IPS-20b (cell line): Measurements from ENCODE around the gene POU2AF3.
"Not testable (repeated sequence)": the region's sequence is repeated elsewhere in the genome, so short reads cannot be mapped to it uniquely, and the experiment has no call there.

Source experiments
- H3K27ac ChIP-seq: one replicate; pipeline ENCODE4 v1.5.1; 2013; ENCODE audit warnings: low read length
- H3K27me3 ChIP-seq: 2 replicates; pipeline ENCODE4 v1.6.1; 2013; ENCODE audit warnings: mild to moderate bottlenecking, low read length, inconsistent platforms; ENCODE audit not compliant: insufficient read depth
- H3K36me3 ChIP-seq: 2 replicates; pipeline ENCODE4 v1.6.1; 2013; ENCODE audit warnings: low read depth, mild to moderate bottlenecking, inconsistent platforms, low read length, moderate library complexity; ENCODE audit not compliant: insufficient read depth
- H3K4me1 ChIP-seq: 2 replicates; pipeline ENCODE4 v1.6.1; 2013; ENCODE audit warnings: mild to moderate bottlenecking, control low read depth, inconsistent platforms, low read length, moderate library complexity; ENCODE audit not compliant: insufficient read depth
- H3K4me3 ChIP-seq: 2 replicates; pipeline ENCODE4 v1.5.1; 2013; ENCODE audit warnings: mild to moderate bottlenecking, low read length, inconsistent platforms
- H3K9ac ChIP-seq: 2 replicates; pipeline ENCODE4 v1.6.1; 2013; ENCODE audit warnings: low read depth, mild to moderate bottlenecking, inconsistent platforms, low read length, moderate library complexity
- H3K9me3 ChIP-seq: 2 replicates; pipeline ENCODE4 v1.6.1; 2013; ENCODE audit warnings: mild to moderate bottlenecking, low read depth, low read length, inconsistent platforms; ENCODE audit not compliant: insufficient read depth

POU2AF3 gene

DNA sequence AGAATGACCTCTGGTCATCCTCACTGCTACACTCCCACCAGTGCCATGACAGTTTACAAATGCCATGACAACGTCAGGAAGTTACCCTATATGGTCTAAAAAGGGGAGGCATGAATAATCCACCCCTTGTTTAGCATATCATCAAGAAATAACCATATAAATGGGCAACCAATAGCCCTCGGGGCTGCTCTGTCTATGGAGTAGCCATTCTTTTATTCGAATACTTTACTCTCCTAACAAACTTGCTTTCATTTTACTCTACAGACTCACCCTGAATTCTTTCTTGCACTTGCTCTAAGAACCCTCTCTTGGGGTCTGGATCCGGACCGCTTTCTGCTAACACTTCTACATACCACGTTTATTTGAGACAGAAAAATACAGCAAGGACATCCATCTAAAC lies 21.9 kb downstream of the POU2AF3 start:
- not testable (repeated sequence) for H3K4me3 ChIP-seq, H3K9me3 ChIP-seq, H3K36me3 ChIP-seq, H3K4me1 ChIP-seq, H3K9ac ChIP-seq, H3K27me3 ChIP-seq, H3K27ac ChIP-seq

DNA sequence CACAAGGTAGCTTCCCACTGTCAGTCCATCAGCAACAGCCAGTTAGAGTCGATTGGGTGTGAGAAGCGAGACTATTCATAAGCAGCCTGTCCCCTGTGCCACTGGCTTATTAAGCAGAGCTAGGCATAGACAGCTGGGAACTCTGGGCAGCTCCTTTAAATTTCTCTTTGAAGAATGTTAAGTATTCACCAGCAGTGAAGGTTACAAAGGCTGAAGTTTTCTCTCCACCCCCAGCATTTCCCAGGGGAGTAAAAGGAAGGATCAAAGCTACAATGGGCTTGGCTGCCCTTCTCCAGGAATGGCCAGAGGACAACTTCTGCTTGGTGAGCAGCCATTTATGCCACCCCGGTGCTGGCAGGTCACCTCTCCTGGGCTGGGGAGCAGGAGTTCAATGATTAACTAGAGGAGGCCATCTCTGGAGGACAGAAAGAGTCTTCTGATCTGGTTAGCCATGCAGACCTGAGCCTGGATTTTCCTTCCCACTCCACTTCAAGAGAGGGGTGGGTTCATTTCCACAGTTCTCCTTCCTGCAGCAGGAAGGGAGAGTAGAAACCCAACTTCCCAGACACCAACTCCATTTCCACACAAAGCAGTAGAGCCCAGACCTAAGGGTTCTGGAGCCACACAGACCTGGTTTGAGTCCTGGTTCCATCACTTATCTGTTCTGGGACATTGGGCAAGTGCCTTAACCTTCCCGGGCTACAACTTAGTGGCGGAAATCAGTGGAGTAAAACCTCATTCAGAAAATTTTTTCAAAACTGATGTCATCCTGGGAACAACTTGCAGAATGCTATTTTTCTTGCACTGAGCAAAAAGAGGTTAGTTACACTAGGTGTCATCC lies 22.6 kb downstream of the POU2AF3 start:
- H3K27me3 ChIP-seq: no peaks in the 10 kb centered on the region
- H3K4me3 ChIP-seq: no peak overlapping the region
- H3K9me3 ChIP-seq: no peaks in the 10 kb centered on the region
- no peaks in the 10 kb centered on the region for H3K36me3 ChIP-seq
- no peak overlapping the region for H3K9ac ChIP-seq
- no peak overlapping the region for H3K27ac ChIP-seq
- no peaks in the 10 kb centered on the region for H3K4me1 ChIP-seq

GRCh38 chr11:111322534-111322933 lies 24.2 kb downstream of the POU2AF3 start:
- no peaks in the 10 kb centered on the region for H3K4me1 ChIP-seq
- no peaks in the 10 kb centered on the region for H3K9me3 ChIP-seq
- no peak overlapping the region for H3K4me3 ChIP-seq
- H3K27me3 ChIP-seq: no peaks in the 10 kb centered on the region
- H3K36me3 ChIP-seq: no peaks in the 10 kb centered on the region
- no peak overlapping the region for H3K27ac ChIP-seq
- no peak overlapping the region for H3K9ac ChIP-seq

DNA sequence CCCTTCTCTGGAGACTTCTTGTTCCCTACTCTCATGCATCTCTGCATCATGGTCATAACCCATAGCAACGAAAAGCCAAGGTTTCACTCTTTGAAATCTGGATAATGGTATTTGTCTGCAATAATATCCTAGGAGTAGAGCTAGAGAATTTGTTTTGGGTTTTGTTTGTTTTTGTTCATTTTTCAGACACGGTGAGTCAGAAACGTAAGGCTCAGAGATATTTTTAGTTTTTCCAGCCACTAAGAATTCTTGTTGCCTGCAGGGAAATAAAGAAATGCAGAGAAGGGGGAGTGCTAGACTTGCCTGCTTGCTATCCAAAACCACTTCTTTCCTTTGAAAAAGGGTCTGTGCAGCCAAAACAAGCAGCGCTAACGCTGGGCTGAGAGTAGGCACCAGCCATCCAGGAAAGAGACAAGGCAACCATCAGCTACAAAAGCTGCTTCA lies 26.0 kb downstream of the POU2AF3 start:
- no peaks in the 10 kb centered on the region for H3K9me3 ChIP-seq
- no peak overlapping the region for H3K27ac ChIP-seq
- no peaks in the 10 kb centered on the region for H3K27me3 ChIP-seq
- no peak overlapping the region for H3K9ac ChIP-seq
- H3K36me3 ChIP-seq: no peaks in the 10 kb centered on the region
- H3K4me3 ChIP-seq: no peak overlapping the region
- no peaks in the 10 kb centered on the region for H3K4me1 ChIP-seq

- Histone ChIP-seq H3K4me3 (no peak overlapping the region), H3K36me3 (no peaks in the 10 kb centered on the region), H3K9me3 (no peaks in the 10 kb centered on the region), H3K4me1 (no peaks in the 10 kb centered on the region), H3K9ac (no peak overlapping the region), H3K27me3 (no peaks in the 10 kb centered on the region), H3K27ac (no peak overlapping the region)
Measured at GRCh38 chr11:111325259-111325658, 26.9 kb downstream of the POU2AF3 start.

- H3K9me3 ChIP-seq: no peaks in the 10 kb centered on the region
- H3K27ac ChIP-seq: no peak overlapping the region
- H3K4me3 ChIP-seq: no peak overlapping the region
- H3K27me3 ChIP-seq: no peaks in the 10 kb centered on the region
- H3K36me3 ChIP-seq: no peaks in the 10 kb centered on the region
- no peak overlapping the region for H3K9ac ChIP-seq
- no peaks in the 10 kb centered on the region for H3K4me1 ChIP-seq
Measured at GRCh38 chr11:111326824-111327223, 28.5 kb downstream of the POU2AF3 start.

GRCh38 chr11:111327908-111328624 lies 29.7 kb downstream of the POU2AF3 start:
- no peak overlapping the region for H3K9ac ChIP-seq
- H3K4me1 ChIP-seq: no peaks in the 10 kb centered on the region
- no peaks in the 10 kb centered on the region for H3K36me3 ChIP-seq
- H3K27me3 ChIP-seq: no peaks in the 10 kb centered on the region
- no peaks in the 10 kb centered on the region for H3K9me3 ChIP-seq
- no peak overlapping the region for H3K4me3 ChIP-seq
- H3K27ac ChIP-seq: no peak overlapping the region

DNA sequence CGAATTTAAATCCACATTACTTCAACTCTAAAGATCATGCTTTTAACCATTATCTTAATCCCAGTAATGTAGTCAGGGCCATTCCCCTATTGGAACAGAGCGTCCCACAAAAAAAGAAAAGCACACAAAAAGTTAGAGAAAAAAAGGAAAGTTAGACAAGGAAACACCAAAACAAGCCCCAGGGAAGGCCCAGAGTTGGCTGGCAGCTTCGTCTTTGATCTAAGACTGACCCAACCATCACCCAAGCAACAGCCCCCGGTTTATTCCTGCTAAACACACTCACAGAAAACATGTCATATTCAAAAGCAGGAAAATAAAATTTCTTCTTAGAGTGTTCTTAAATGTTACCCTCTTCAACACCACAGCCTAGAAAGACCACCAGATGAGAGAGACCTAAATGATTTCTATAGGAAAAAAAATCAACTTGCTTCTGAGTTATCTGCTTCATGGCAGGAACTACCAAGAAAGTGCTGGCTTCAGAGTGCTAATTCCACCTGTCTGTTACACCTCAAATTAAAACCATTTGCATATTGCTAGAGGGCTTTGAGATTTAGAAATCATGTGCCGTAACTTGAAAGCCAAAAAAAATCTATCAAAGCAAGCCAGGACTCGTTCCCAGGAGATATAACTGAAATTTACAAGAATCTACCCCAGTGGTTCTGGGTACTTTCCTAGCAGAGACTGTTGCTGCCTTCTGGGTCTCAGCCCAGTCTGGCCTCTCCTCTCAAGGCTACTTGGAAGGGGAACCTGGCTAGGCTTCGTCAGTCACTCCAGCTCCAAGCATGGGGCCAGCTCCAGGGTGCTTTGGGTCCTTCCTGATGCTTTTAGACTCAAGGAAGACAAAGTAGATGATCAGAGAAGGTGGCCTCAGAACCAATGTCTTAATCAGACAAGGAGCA lies 31.2 kb downstream of the POU2AF3 start:
- Histone ChIP-seq H3K9ac (no peak overlapping the region), H3K36me3 (no peaks in the 10 kb centered on the region), H3K4me1 (no peaks in the 10 kb centered on the region), H3K27ac (no peak overlapping the region), H3K27me3 (no peaks in the 10 kb centered on the region), H3K4me3 (no peak overlapping the region), H3K9me3 (no peaks in the 10 kb centered on the region)

GRCh38 chr11:111330234-111330893 lies 32.0 kb downstream of the POU2AF3 start:
- Histone ChIP-seq H3K9ac (no peak overlapping the region), H3K4me1 (no peaks in the 10 kb centered on the region), H3K4me3 (no peak overlapping the region), H3K27ac (no peak overlapping the region), H3K27me3 (no peaks in the 10 kb centered on the region), H3K36me3 (no peaks in the 10 kb centered on the region), H3K9me3 (no peaks in the 10 kb centered on the region)

DNA sequence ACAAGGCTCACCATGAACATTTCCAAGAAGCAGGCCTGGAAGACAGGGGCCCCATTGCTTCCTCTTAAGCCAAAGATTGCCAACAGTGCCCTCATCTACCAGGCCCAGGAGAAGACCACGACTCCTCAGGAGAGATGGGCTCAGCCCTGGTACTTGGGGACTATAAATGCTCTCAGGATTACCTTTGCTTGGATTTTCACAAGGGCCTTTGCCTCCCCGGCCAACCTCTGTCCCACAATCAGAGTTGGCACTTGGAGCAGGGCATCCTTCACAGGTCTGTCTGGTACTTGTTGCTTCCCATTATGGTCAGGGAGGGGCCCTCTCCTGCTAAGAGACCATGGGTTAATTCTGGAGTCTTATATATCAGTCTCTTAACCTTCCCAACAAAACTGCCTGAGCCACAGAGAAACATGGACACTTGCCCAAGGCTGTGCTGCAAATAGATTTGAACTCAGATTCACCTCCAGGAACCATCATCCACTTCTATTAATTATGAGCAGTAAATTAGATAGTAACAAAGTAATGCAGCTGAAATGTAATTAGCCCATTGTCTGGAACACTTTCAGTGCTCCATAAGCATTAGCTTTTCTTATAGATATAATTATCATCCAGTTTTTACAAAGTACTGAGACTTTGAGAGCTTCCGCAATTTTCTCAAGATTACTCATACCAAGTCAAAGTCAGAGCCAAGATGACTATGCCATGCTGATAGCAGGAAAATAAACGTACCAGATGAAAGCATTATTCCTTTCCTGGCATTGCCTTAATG lies 33.5 kb downstream of the POU2AF3 start:
- H3K36me3 ChIP-seq: no peaks in the 10 kb centered on the region
- H3K27me3 ChIP-seq: no peaks in the 10 kb centered on the region
- H3K27ac ChIP-seq: no peak overlapping the region
- peaks cover 12% of the 10 kb centered on the region for H3K4me1 ChIP-seq
- no peak overlapping the region for H3K4me3 ChIP-seq
- H3K9ac ChIP-seq: no peak overlapping the region
- no peaks in the 10 kb centered on the region for H3K9me3 ChIP-seq
